HepG2 (cell line): Measurements from ENCODE around the gene JAK1. TPM values are rescaled to one million over a fixed set of nuclear protein-coding genes. Genes with fewer than 3 reads are reported as not detected.

Experiments
- CEBPG ChIP-seq: IDR thresholded peaks from 2 replicates; pipeline ENCODE4 v1.6.1; 2016
- PRMT3 ChIP-seq: sonication (generic); formaldehyde crosslinking; IDR thresholded peaks from 2 replicates; pipeline ENCODE4 v1.8.1; 2022; ENCODE audit warnings: low read depth, mild to moderate bottlenecking, moderate library complexity, missing genetic modification reagents, borderline replicate concordance
- RARA ChIP-seq: IDR thresholded peaks from 2 replicates; pipeline ENCODE4 v1.6.1; 2016; ENCODE audit warnings: missing genetic modification reagents, missing compliant biosample characterization
- REST ChIP-seq, 2 experiments: IDR thresholded peaks; 2 replicates each; pipeline ENCODE4 v1.6.1; 2011 to 2012; ENCODE audit warnings: low read length in 2 of 2, borderline replicate concordance in 1 of 2, low read depth in 1 of 2, mild to moderate bottlenecking in 1 of 2, moderate library complexity in 1 of 2
- SAFB2 ChIP-seq: sonication (generic); formaldehyde crosslinking; IDR thresholded peaks from 2 replicates; pipeline ENCODE4 v1.5.1; 2020; ENCODE audit warnings: missing genetic modification reagents, low read depth, mild to moderate bottlenecking, borderline replicate concordance
- TFDP1 ChIP-seq: IDR thresholded peaks from 2 replicates; pipeline ENCODE4 v1.6.1; 2016; ENCODE audit warnings: missing compliant biosample characterization, missing genetic modification reagents, borderline replicate concordance
- ZNF501 ChIP-seq: sonication (generic); formaldehyde crosslinking; IDR thresholded peaks from 2 replicates; pipeline ENCODE4 v1.5.1; 2020; ENCODE audit warnings: mild to moderate bottlenecking, moderate library complexity, missing genetic modification reagents
- ZNF574 ChIP-seq: sonication (generic); formaldehyde crosslinking; IDR thresholded peaks from 2 replicates; pipeline ENCODE4 v1.4.0; 2020; ENCODE audit warnings: missing genetic modification reagents
- ZNF597 ChIP-seq: sonication (generic); formaldehyde crosslinking; IDR thresholded peaks from 2 replicates; pipeline ENCODE4 v1.5.0; 2020; ENCODE audit warnings: missing genetic modification reagents
- ZNF670 ChIP-seq: sonication (generic); formaldehyde crosslinking; IDR thresholded peaks from 2 replicates; pipeline ENCODE4 v1.8.0; 2022; ENCODE audit warnings: mild to moderate bottlenecking, missing genetic modification reagents, borderline replicate concordance
- polyA plus RNA-seq, 8 experiments: library from polyadenylated mRNA; depleted of rRNA in 3 of 8; stranded (reverse) in 7 of 8; unstranded in 1 of 8; fragments of >200 nt; fragmentation: Illumina TruSeq in 4 of 8; extraction: Trizol in 4 of 8; gene quantifications; 2 replicates each; pipeline versions ENCODE4 v1.2.1 to v1.2.3, GENCODE V29; 2011 to 2016; ENCODE audit warnings: low read depth in 4 of 8, missing spikeins in 1 of 8, mixed read lengths in 1 of 8; ENCODE audit not compliant: insufficient read depth in 1 of 8
- total RNA-seq, 5 experiments: library from RNA; depleted of rRNA; stranded (reverse); fragments of >200 nt; fragmentation: Illumina TruSeq; extraction: Trizol; gene quantifications; 2 replicates each; pipeline ENCODE4 v1.2.3, GENCODE V29; 2016; ENCODE audit warnings: low read depth in 1 of 5
- TF ChIP-seq, protein P1 (sequence below): sonication (generic); formaldehyde crosslinking; IDR thresholded peaks from 2 replicates; pipeline ENCODE4 v1.4.0; 2020; ENCODE audit warnings: mild to moderate bottlenecking, missing genetic modification reagents

JAK1 gene
- total and polyA plus RNA-seq, 2 of the 13 experiments (the other 11 are each of a cell fraction or from before 2014, with no cell fraction given), result 23.9 to 42.4 TPM

GRCh38 chr1:64953241-64953640 lies 13.1 kb downstream of the JAK1 start (continued):
- TF ChIP-seq ZNF597 (CRISPR knock-in tag) (no peak), ZNF574 (CRISPR knock-in tag) (no peak), TFDP1 (no peak), CEBPG (CRISPR knock-in tag) (peak; percentile 57), ZNF670 (CRISPR knock-in tag) (no peak), RARA (CRISPR knock-in tag) (peak; percentile 37; the same call in 1 of the 2 replicates), ZNF501 (CRISPR knock-in tag) (0 out of 2 replicates have a peak, but pooled peaks have one; percentile 13), PRMT3 (CRISPR knock-in tag) (no peak), SAFB2 (no peak), REST (IDR thresholded peaks at IDR 0.05; ENCODE audit: borderline replicate concordance in 1 of 2, low read depth in 1 of 2, low read length in 2 of 2) (no peak)
- TF ChIP-seq, protein P1, sequence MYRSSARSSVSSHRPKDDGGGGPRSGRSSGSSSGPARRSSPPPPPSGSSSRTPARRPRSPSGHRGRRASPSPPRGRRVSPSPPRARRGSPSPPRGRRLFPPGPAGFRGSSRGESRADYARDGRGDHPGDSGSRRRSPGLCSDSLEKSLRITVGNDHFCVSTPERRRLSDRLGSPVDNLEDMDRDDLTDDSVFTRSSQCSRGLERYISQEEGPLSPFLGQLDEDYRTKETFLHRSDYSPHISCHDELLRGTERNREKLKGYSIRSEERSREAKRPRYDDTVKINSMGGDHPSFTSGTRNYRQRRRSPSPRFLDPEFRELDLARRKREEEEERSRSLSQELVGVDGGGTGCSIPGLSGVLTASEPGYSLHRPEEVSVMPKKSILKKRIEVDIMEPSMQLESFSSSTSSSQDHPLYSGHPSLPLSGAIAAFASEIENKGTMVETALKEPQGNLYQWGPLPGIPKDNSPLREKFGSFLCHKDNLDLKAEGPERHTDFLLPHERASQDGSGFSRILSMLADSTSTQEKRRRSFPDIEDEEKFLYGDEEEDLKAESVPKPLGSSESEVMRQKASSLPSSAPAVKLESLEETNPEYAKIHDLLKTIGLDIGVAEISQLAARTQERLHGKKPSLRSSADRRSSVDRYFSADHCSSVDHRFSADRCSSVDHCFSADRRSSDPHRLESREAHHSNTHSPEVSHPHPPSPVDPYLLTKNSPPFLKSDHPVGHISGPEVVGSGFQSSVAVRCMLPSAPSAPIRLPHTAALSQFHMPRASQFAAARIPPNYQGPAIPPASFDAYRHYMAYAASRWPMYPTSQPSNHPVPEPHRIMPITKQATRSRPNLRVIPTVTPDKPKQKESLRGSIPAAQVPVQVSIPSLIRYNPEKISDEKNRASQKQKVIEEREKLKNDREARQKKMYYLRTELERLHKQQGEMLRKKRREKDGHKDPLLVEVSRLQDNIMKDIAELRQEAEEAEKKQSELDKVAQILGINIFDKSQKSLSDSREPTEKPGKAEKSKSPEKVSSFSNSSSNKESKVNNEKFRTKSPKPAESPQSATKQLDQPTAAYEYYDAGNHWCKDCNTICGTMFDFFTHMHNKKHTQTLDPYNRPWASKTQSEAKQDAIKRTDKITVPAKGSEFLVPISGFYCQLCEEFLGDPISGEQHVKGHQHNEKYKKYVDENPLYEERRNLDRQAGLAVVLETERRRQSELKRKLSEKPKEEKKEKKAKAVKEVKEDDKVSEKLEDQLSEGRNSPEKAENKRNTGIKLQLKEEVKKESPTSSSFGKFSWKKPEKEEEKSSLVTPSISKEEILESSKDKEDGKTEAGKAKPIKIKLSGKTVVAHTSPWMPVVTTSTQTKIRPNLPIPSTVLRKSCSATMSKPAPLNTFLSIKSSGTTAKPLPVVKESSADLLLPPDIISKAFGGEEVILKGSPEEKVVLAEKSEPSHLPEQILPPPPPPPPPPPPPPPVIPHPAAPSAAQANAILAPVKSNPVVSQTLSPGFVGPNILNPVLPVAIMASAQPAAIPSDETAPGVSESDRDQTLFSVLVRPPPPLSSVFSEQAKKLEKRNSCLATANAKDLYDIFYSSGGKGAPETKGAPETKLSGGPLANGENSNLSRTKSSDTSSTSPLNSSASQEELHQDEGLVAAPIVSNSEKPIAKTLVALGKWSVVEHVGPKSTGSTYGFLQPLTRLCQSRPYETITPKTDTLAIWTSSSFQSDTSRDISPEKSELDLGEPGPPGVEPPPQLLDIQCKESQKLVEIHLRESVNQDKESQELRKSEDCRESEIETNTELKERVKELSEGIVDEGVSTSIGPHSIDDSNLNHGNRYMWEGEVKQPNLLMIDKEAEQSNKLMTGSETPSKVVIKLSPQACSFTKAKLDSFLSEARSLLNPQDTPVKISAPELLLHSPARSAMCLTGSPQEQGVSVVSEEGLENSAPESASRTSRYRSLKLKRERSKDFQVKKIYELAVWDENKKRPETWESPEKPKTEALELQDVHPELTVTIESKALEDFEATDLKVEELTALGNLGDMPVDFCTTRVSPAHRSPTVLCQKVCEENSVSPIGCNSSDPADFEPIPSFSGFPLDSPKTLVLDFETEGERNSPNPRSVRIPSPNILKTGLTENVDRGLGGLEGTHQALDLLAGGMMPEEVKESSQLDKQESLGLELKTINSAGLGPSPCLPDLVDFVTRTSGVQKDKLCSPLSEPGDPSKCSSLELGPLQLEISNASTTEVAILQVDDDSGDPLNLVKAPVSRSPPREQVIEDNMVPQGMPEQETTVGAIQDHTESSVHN (CRISPR knock-in tag), result no peak
